GM12892 (cell line): Measurements from ENCODE around the gene KL.

Source experiments
- DNase-seq: peaks from one replicate; pipeline ENCODE4 v3.0.0; 2011; ENCODE audit not compliant: insufficient read length
- FAIRE-seq: peaks from 2 replicates; lab custom pipeline; 2011; peaks lifted over from hg19 to GRCh38; lab: Jason Lieb, UNC
- POLR2A ChIP-seq: IDR thresholded peaks from 2 replicates; pipeline ENCODE4 v1.6.1; 2011; ENCODE audit warnings: low read depth, low read length, control low read depth
- POLR2AphosphoS5 ChIP-seq: IDR thresholded peaks from 2 replicates; pipeline ENCODE4 v1.6.1; 2011; ENCODE audit warnings: low read depth, low read length, control low read depth
- TAF1 ChIP-seq: IDR thresholded peaks from 2 replicates; pipeline ENCODE4 v1.6.1; 2011; ENCODE audit warnings: low read depth, mild to moderate bottlenecking, control low read depth, low read length, borderline replicate concordance

The KL gene

GRCh38 chr13:33004511-33004910, 11.7 kb upstream of the KL start:
- TF ChIP-seq TAF1 (no peak), POLR2A (no peak), POLR2AphosphoS5 (no peak)
- DNase-seq (no peak), FAIRE-seq (no peak)

GRCh38 chr13:33006134-33006533, 10.1 kb upstream of the KL start:
- FAIRE-seq (no peak), DNase-seq (no peak)
- TF ChIP-seq POLR2AphosphoS5 (no peak), TAF1 (no peak), POLR2A (no peak)

- TF ChIP-seq POLR2A (no peak), TAF1 (no peak), POLR2AphosphoS5 (no peak)
- DNase-seq (no peak), FAIRE-seq (no peak)
Observed at GRCh38 chr13:33006638-33007037, 9.6 kb upstream of the KL start.

- TF ChIP-seq POLR2AphosphoS5, result no peak
- TF ChIP-seq POLR2A, result no peak
- TF ChIP-seq TAF1, result no peak
- no peak for FAIRE-seq
- no peak for DNase-seq
Observed at GRCh38 chr13:33007237-33007636, 9.0 kb upstream of the KL start.

- FAIRE-seq (no peak), DNase-seq (no peak)
- TF ChIP-seq TAF1 (no peak), POLR2A (no peak), POLR2AphosphoS5 (no peak)
Observed at GRCh38 chr13:33007950-33008349, 8.3 kb upstream of the KL start.

- no peak for FAIRE-seq
- no peak for TF ChIP-seq TAF1
- no peak for TF ChIP-seq POLR2AphosphoS5
- no peak for TF ChIP-seq POLR2A
- DNase-seq, result no peak
Observed at GRCh38 chr13:33008946-33009722, 7.1 kb upstream of the KL start.

GRCh38 chr13:33011828-33012470, 4.3 kb upstream of the KL start:
- FAIRE-seq, result no peak
- DNase-seq, result no peak
- no peak for TF ChIP-seq POLR2A
- no peak for TF ChIP-seq TAF1
- TF ChIP-seq POLR2AphosphoS5, result no peak

GRCh38 chr13:33014291-33014690, 1.9 kb upstream of the KL start:
- TF ChIP-seq POLR2AphosphoS5 (no peak), TAF1 (no peak), POLR2A (no peak)
- no peak for DNase-seq
- no peak for FAIRE-seq

GRCh38 chr13:33015241-33015668, 968 bp upstream of the KL start:
- TF ChIP-seq TAF1 (no peak), POLR2AphosphoS5 (no peak), POLR2A (no peak)
- FAIRE-seq (no peak), DNase-seq (no peak)

GRCh38 chr13:33015791-33016323, 366 bp upstream of the KL start:
- peak; percentile 16 for DNase-seq
- no peak for FAIRE-seq
- TF ChIP-seq POLR2AphosphoS5 (no peak), TAF1 (no peak), POLR2A (no peak)

GRCh38 chr13:33017323-33017929, 1.2 kb downstream of the KL start:
- DNase-seq (peak; percentile 35), FAIRE-seq (peak; percentile 90)
- TF ChIP-seq POLR2A (no peak), TAF1 (no peak), POLR2AphosphoS5 (no peak)

- TF ChIP-seq POLR2AphosphoS5, result no peak
- no peak for TF ChIP-seq POLR2A
- no peak for TF ChIP-seq TAF1
- DNase-seq (no peak), FAIRE-seq (no peak)
Observed at GRCh38 chr13:33018886-33019285, 2.7 kb downstream of the KL start.
